Measurements from ENCODE around the gene REXO4.

REXO4 gene, protein sequence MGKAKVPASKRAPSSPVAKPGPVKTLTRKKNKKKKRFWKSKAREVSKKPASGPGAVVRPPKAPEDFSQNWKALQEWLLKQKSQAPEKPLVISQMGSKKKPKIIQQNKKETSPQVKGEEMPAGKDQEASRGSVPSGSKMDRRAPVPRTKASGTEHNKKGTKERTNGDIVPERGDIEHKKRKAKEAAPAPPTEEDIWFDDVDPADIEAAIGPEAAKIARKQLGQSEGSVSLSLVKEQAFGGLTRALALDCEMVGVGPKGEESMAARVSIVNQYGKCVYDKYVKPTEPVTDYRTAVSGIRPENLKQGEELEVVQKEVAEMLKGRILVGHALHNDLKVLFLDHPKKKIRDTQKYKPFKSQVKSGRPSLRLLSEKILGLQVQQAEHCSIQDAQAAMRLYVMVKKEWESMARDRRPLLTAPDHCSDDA

DNA sequence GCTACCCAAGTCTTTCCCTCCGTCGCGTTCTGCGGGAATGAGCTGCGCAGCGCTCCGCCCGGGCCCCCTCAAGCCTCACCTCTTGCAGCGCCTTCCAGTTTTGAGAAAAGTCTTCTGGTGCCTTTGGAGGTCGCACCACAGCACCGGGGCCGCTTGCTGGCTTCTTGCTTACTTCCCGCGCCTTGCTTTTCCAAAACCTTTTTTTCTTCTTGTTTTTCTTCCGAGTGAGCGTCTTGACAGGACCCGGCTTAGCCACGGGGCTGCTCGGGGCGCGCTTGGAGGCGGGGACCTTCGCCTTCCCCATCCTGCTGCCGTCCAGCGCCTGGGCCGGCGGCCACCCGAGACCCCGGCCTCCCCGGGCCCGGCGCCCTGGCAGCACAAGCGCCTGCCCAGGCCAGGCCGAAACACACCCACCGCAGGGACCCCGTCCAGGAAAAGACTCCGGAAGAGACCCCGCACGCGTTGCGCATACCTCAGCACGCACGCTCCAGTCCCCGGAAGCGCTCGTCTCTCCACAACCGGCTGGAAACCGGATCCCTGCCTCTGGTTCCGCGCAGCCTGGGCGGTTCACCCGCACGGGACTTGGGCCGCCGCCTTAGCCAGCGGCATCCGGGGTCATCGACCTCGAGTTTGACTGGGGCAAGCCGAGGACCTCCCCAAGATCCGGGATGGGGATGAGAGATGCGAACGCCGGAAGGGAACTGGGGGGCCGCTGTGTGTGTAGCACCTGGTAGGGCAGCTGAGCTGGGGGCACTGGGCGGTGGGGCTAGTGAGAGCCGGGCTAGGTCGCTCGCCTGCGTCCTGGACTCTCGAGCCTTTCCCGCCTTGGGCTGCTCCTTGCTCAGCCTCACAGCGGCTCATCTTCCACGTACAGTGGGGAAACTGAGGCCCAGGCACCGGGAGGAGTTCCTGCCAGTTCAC, at the start of gene REXO4:
Gene REXO4 (minus strand): TSS at position 470 of the 921 bp plus-strand sequence. CDS start 166 bp downstream, at position 304.
- peak; percentile 85 for DNase-seq (ENCODE audit: low read depth)

GRCh38 chr9:133467101-133467500, 49.3 kb upstream of the REXO4 start:
- DNase-seq (ENCODE audit: low read depth), result no peak

DNA sequence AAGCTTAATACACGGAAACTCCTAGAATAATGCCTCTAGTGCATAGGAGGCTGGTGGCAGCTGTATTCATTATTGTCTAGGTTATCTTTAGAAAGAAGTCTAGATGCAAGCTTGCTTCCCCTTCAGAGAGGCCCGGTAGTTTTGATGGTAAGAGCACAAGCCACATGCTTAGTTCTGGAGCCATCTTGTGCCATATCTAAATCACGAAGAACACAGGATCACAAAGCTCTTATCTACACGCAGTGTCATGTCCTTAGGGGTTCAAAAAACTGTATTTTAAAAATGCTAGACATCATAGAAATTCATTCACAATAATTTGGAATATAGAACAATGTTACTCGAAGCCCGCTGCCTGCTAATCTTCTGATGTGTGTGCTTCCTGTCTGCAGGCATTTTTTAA, 48.2 kb upstream of the REXO4 start:
- no peak for DNase-seq (ENCODE audit: low read depth)

DNA sequence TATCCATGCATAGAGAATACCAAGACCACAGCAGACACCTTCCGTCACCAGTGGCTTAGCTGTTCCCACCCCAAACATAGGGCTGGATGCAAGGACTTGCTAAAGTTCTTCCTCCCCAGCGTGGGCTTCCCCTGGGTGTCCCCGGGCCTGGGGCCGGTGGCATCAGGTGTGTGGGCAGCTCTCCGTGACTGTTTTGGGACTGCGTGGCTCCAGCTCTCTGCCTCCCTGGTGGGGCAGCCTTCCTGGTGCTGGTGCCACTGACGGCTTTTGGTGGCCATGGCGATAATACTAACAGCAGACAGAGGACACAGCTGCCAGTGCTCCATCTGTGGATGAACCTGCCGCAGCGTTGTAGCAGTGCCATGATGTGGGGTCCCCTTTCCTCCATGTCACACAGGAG, 46.8 kb upstream of the REXO4 start:
- DNase-seq (ENCODE audit: low read depth), result no peak

GRCh38 chr9:133463864-133464615, 46.2 kb upstream of the REXO4 start:
- DNase-seq (ENCODE audit: low read depth), result peak; percentile 52

DNA sequence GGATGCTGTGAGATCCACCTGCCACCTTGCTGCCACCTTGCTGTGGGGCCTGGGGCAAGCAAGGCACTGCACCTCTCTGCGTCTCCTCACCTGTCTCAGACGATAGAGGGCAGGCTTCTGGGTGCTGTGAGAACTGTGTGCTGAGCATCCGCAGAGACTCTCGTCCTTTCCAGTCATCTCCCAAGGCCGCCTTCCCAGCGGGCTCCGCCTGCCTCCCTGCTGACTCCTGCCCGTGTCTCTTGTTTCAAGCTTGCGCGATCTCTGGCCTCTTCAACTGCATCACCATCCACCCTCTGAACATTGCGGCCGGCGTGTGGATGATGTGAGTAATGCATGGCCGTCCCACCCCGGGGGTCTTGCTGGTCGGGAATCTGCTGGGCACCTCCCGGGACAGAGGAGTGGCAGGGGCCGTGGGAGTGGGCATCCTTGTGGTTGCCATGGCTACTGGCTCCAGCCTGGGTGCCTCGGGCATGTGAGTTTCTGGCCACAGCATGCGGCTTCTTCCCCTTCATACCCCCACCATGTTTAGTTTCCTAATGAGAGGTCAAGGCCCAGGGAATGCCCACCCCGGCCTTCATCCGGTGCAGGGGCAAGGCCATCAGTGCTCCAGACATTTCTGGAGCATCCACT, 45.5 kb upstream of the REXO4 start:
- DNase-seq (ENCODE audit: low read depth), result no peak

DNA sequence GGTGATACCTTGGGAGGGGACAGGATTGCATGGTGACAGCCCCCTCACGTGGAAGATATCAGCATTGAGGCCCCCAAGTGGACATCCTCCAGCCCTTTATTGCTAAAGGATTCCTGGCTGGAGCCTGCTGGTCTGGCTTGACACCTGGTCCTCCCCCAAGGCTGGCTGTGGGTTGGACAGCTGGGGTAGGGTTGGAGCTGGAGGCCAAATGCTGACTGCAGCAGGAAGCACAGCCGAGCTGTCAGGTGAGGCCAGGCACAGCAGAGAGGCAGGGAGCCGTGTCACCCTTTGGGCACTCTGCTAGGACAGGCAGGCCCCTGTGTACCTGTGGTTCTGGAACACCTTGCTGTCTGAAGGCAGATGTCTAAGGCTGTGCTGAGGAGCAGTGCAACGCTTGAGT, 44.2 kb upstream of the REXO4 start:
- DNase-seq (ENCODE audit: low read depth), result no peak

DNA sequence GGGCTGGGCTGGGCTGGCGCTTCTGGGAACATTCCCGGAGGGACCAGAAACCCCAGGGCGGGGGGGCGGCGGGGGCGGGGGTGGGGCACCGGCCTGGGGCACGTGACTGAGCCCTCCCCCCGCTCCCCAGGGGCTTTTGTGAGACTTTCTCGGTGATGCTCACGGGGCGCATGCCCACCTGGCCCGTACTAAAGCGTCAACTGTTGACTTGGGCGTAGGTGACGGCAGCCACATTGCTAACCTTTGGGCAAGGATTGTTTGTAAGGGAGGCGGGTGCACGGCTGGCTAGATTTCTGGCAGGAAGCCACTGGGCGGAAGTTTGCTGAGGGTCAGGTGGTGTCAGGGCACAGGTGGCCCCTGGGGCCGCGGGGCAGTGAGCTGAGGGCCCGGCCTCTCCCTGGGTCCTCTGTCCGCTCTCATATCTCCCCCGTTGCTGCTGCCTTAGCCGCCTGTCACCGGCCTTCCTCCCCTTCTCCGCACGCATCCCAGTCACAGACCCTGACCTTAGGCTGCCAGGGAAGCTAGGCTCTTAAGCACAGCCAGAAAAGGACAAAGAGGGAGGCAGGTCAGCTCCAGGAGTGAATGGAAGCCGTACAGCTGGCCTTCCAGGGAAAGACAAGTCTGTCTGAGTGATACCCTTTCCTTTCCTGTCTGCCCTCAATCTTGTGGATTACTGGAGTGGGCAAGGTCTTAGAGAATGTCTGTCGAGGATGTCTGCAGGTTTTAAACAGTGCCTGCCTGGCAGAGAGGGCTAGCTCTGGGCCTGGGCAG, 42.8 kb upstream of the REXO4 start:
- peak; percentile 21 for DNase-seq (ENCODE audit: low read depth)

DNA sequence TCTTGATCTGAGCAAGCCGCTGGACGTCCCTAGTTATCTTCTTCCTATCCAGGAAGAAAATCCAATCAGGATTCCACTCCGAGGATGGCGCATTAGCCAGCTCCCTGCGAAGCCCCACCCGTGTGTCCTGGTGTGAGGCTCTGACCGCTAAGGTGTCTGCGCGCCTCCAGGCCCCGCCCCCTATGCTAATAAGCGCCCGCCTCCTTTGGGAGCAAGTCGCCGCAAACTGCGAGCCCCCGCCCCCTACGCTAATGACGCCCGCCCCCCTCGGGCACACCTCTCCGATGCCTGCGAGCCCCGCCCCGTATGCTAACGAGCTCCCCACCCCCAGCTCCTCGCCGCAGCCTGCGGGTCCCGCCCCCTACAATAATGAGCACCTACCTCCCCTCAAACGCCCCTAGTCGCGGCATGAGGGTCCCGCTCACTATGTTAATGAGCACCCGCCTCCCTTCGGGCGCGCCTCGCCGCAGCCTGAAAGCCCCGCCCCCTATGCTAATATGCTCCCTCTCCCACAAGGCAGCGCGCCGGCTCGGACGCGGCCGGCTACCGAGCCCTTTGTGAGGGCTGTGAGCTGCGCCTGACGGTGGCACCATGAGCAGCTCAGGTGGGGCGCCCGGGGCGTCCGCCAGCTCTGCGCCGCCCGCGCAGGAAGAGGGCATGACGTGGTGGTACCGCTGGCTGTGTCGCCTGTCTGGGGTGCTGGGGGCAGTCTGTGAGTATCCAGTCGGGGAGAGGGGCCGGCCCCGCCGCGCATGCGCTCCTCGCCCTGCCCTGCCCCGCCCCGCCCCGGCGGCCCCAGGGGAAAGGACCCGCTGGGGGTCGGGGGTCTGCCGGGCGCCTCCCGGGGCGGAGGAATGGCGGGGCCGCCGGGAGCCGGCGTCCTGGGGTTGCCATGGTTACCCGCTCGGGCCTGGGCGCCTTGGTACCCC, 41.9 kb upstream of the REXO4 start, which contains the start of gene CACFD1:
Gene CACFD1 (plus strand): TSS at position 503 of the 929 bp plus-strand sequence. CDS start 89 bp downstream, at position 592.
- peak; percentile 87 for DNase-seq (ENCODE audit: low read depth)

- DNase-seq (ENCODE audit: low read depth), result no peak
These were observed 41.0 kb upstream of the REXO4 start for GRCh38 chr9:133458643-133459312.

DNA sequence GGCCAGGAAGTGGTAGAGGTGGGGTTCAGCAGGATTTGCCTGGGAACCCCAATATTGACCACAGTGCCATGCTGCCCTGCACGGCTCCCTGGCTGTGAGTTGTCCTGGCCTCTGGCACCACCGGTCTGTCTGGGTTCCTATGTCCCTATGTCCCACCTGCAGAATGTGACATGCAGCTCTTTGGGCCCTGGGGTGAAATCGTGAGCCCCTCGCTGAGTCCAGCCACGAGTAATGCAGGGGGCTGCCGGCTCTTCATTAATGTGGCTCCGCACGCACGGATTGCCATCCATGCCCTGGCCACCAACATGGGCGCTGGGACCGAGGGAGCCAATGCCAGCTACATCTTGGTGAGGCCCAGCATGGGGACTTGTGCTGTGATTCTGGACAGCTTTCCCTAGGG, 39.9 kb upstream of the REXO4 start:
- DNase-seq (ENCODE audit: low read depth), result no peak

DNA sequence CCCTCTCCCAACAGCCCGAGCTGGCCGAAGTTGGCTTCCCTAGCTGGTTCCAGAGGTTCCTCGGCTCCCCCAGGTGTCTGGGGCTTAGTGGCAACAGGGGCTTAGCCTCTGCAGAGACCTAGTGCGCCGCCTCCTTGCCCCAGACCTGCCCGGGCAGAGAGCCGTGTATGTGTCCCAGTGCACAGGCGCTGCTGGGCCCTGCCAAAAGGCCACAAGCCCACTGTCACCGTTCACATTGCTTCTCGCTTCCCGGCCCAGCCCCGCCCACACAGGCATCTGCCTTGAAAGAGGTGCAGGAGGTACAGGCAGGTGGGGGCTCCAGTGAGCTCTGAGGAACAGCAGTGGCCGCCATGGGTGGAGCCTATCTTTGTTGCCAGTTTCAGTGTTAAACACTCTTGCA, 39.4 kb upstream of the REXO4 start:
- no peak for DNase-seq (ENCODE audit: low read depth)

DNA sequence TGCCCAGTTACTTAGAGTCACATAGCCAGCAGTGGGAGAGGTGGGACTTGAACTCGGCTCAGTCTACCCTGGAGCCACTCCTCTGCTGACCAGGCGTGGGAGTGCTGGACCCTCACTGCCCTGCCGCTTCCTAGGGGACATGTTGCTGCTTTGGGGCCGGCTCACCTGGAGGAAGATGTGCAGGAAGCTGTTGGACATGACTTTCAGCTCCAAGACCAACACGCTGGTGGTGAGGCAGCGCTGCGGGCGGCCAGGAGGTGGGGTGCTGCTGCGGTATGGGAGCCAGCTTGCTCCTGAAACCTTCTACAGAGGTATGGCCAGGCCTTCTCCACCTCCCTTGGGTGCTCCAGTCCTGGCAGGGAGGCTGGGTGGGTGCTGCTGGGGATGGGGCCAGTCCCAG, 38.6 kb upstream of the REXO4 start:
- no peak for DNase-seq (ENCODE audit: low read depth)

DNA sequence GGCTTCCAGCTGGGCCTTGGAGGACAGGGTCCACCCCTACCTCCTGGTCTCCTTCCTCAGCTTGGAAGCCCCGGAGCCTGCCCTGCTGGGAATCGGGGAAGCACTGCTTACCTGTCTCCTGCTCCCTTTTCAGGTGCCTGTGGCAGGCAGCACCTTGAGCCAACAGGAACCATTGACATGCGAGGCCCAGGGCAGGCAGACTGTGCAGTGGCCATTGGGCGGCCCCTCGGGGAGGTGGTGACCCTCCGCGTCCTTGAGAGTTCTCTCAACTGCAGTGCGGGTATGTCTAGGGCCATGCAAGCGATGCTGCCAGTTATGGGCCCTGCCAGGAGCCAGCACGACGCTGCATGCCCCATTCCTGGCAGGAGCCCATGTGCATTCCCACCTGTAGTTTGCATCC, 38.1 kb upstream of the REXO4 start:
- DNase-seq (ENCODE audit: low read depth), result no peak

- no peak for DNase-seq (ENCODE audit: low read depth)
These were observed 37.3 kb upstream of the REXO4 start for GRCh38 chr9:133454943-133455673.

GRCh38 chr9:133454325-133454724, 36.5 kb upstream of the REXO4 start:
- DNase-seq (ENCODE audit: low read depth), result no peak

GRCh38 chr9:133453651-133454050, 35.8 kb upstream of the REXO4 start:
- no peak for DNase-seq (ENCODE audit: low read depth)

DNA sequence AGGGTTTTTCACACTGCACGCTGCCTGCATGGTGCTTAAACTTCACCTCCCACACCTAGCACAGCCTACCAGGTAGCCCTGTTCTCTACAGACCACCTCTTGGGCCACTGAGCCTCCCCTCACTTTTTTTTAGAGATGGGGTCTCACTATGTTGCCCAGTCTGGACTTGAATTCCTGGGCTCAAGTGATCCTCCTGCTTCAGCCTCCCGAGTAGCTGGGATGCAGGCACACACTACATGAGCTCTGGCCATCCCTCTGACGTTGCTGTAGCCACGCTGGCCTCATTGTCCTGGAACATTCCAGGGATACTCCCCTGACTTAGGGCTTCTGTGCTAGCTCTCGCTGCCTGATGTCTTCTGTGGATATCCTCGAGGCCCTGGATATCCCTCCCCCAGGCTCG, 34.8 kb upstream of the REXO4 start:
- no peak for DNase-seq (ENCODE audit: low read depth)

Data from amniotic epithelial cell (primary cell).